ENCODE data around the gene SLC38A7.

GRCh38 chr16:58634265-58634802 is 50.2 kb downstream of the SLC38A7 start:
- TF ChIP-seq CTCF (conservative IDR thresholded peaks at IDR 0.05; ENCODE audit: low read depth, low read length), result no peak
- no peak for TF ChIP-seq EZH2 (IDR thresholded peaks at IDR 0.05; ENCODE audit: low read length, unreplicated experiment)
- no peak for TF ChIP-seq EZH2phosphoT487 (IDR thresholded peaks at IDR 0.05; ENCODE audit: borderline replicate concordance, low read length)
